Caco-2 (cell line): Measurements from ENCODE around the gene RPS6KA4. TPM values are rescaled to one million over a fixed set of nuclear protein-coding genes. Genes with fewer than 3 reads are reported as not detected.

ENCODE experiments used
- BruUV-seq: library from RNA; stranded (reverse); fragments of 400-500 nt; replicated peaks from 2 replicates; lab custom pipeline; 2021; lab: Mats Ljungman, UMichigan
- CTCF ChIA-PET: fragments of 300-600 bp; sonication (Branson Sonifier 250); formaldehyde crosslinking; loops from one replicate; lab custom pipeline; 2022; ENCODE audit warnings: antibody characterized with exemption; lab: Charles Lee
- POLR2A ChIA-PET: fragments of 300-600 bp; sonication (Branson Sonifier 250); formaldehyde crosslinking; loops from one replicate; lab custom pipeline; 2022; ENCODE audit warnings: antibody characterized with exemption; lab: Charles Lee
- DNase-seq, 2 experiments: peaks; one replicate each; pipeline versions ENCODE4 v3.0.0 to v3.0.0-alpha.2; 2020 to 2022
- H3K27me3 ChIP-seq: replicated peaks from 2 replicates; pipeline ENCODE4 v1.6.0; 2011; ENCODE audit warnings: low read length; ENCODE audit not compliant: control insufficient read depth, insufficient read depth
- H3K36me3 ChIP-seq: 2 replicates; pipeline ENCODE4 v1.5.1; 2011; ENCODE audit warnings: low read length; ENCODE audit not compliant: control insufficient read depth, insufficient read depth
- H3K4me1 ChIP-seq: fragments of 250-450 bp; sonication (Bioruptor Pico); 2 replicates; pipeline ENCODE4 v1.5.1; 2020; ENCODE audit warnings: mild to moderate bottlenecking
- H3K4me3 ChIP-seq: 2 replicates; pipeline ENCODE4 v1.5.1; 2011; ENCODE audit warnings: low read depth, mild to moderate bottlenecking, control low read depth, low read length
- H3K9me3 ChIP-seq: fragments of 250-450 bp; sonication (Bioruptor Pico); 2 replicates; pipeline ENCODE4 v1.5.1; 2020; ENCODE audit warnings: mild to moderate bottlenecking, moderate library complexity
- H3K27ac Mint-ChIP-seq: one replicate; pipeline ENCODE4 v1.8.0; 2022; ENCODE audit warnings: mixed read lengths; ENCODE audit not compliant: unreplicated experiment
- H3K27me3 Mint-ChIP-seq: one replicate; pipeline ENCODE4 v1.8.0; 2022; ENCODE audit warnings: mixed read lengths; ENCODE audit not compliant: insufficient read depth, unreplicated experiment
- H3K36me3 Mint-ChIP-seq: one replicate; pipeline ENCODE4 v1.8.0; 2022; ENCODE audit warnings: mild to moderate bottlenecking, mixed read lengths; ENCODE audit not compliant: insufficient read depth, unreplicated experiment
- H3K4me1 Mint-ChIP-seq: one replicate; pipeline ENCODE4 v1.8.0; 2022; ENCODE audit warnings: low read depth, mixed read lengths; ENCODE audit not compliant: unreplicated experiment
- H3K4me3 Mint-ChIP-seq: one replicate; pipeline ENCODE4 v1.8.0; 2022; ENCODE audit warnings: mild to moderate bottlenecking, moderate library complexity, mixed read lengths; ENCODE audit not compliant: unreplicated experiment
- H3K9me3 Mint-ChIP-seq: one replicate; pipeline ENCODE4 v1.8.0; 2022; ENCODE audit warnings: mixed read lengths; ENCODE audit not compliant: unreplicated experiment
- CTCF ChIP-seq, 2 experiments: fragments of 200-600 bp in 1 of 2; IDR thresholded peaks; 1 replicate in 1 of 2; 2 replicates in 1 of 2; pipeline versions ENCODE4 v1.5.1 to v1.8.0; 2011 to 2022; ENCODE audit warnings: antibody characterized with exemption in 1 of 2, control low read depth in 1 of 2, inconsistent platforms in 1 of 2, low read depth in 1 of 2, low read length in 1 of 2, mild to moderate bottlenecking in 1 of 2, moderate library complexity in 1 of 2; ENCODE audit not compliant: insufficient read depth in 1 of 2, severe bottlenecking in 1 of 2, unreplicated experiment in 1 of 2
- intact Hi-C: fragments of 100-400 bp; cut with micrococcal nuclease; formaldehyde crosslinking; loops from one replicate; pipeline ENCODE4 v1.10.0; 2022; ENCODE audit not compliant: unreplicated experiment
- total RNA-seq: library from RNA; stranded (reverse); gene quantifications from 2 replicates; pipeline ENCODE4 v1.2.3, GENCODE V29; 2022

RPS6KA4 gene
- total RNA-seq, 1 experiment from 2014 or later: 95.7 TPM

DNA sequence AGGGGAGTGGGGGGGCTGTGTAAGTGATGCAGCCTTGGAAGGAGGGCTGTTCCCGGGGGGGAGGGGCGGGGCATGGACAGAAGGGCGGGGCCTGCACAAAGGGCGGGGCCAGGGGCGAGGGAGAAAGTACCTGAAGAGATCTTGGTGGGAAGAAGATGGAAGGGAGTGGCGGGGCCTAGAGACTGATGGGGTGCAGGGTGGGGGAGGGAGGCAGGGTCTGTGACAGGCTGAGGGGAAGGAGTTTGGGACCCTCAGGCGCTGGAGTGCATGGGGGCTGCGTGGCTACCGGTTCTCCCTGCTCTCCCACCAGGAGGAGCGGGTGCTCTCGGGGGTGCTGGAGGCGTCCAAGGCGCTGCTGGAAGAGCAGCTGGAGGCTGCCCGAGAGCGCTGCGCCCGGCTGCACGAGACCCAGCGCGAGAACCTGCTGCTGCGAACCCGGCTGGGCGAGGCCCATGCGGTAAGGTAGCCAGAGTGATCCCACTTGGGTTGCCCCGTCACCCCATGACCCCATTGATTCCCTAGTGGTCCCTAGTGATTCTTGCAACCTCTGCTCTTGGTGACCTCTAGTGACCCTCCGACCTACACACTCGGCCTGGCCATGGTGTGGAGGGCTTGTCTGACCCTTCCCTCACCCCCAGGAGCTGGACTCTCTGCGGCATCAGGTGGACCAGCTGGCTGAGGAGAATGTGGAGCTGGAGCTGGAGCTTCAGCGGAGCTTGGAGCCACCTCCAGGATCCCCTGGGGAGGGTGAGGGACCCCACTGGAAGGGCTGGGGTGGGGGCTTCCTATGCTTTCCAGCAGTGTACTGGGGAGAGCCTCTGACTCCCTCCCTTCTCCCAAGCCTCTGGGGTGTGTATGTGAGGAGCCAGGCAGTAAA is 15.9 kb upstream of the RPS6KA4 start:
- ChIA-PET CTCF (interaction anchor here (0.8 to 4.1 kb wide), 3 partner anchors 12 to 42 kb away, joined by 3 to 16 read pairs (median 12); partner anchors contain the start of genes PRDX5 and TRMT112), POLR2A (no interaction called here)
- intact Hi-C loops: no loop called here
- Histone ChIP-seq H3K4me3 (no peak overlapping the region), H3K9me3 (no peaks in the 10 kb centered on the region), H3K36me3 (no peaks in the 10 kb centered on the region), H3K27me3 (no peaks in the 10 kb centered on the region), H3K4me1 (no peaks in the 10 kb centered on the region)
- Mint-ChIP-seq H3K36me3 (no peaks in the 10 kb centered on the region), H3K4me3 (no peak overlapping the region), H3K27me3 (no peaks in the 10 kb centered on the region), H3K4me1 (peaks cover 6% of the 10 kb centered on the region), H3K27ac (no peak overlapping the region), H3K9me3 (no peaks in the 10 kb centered on the region)
- TF ChIP-seq CTCF (IDR thresholded peaks at IDR 0.05; ENCODE audit: insufficient read depth in 1 of 2, low read depth in 1 of 2, low read length in 1 of 2, severe bottlenecking in 1 of 2, unreplicated experiment in 1 of 2): no peak
- DNase-seq: no peak
- no TSS peak for BruUV-seq

- POLR2A ChIA-PET: no interaction called here
- no peaks in the 10 kb centered on the region for H3K36me3 ChIP-seq
- Mint-ChIP-seq H3K27me3 (no peaks in the 10 kb centered on the region), H3K4me1 (peaks cover 6% of the 10 kb centered on the region), H3K36me3 (no peaks in the 10 kb centered on the region), H3K4me3 (no peak overlapping the region), H3K9me3 (no peaks in the 10 kb centered on the region), H3K27ac (peak overlapping the region; percentile 13)
- H3K4me1 ChIP-seq: no peaks in the 10 kb centered on the region
- H3K27me3 ChIP-seq: no peaks in the 10 kb centered on the region
- no peak overlapping the region for H3K4me3 ChIP-seq
- no peaks in the 10 kb centered on the region for H3K9me3 ChIP-seq
- CTCF ChIA-PET: interaction anchor here (0.8 to 4.1 kb wide), 3 partner anchors 11 to 43 kb away, joined by 3 to 16 read pairs (median 15); partner anchors contain the start of genes PRDX5 and TRMT112
- TF ChIP-seq CTCF (IDR thresholded peaks at IDR 0.05; ENCODE audit: insufficient read depth in 1 of 2, low read depth in 1 of 2, low read length in 1 of 2, severe bottlenecking in 1 of 2, unreplicated experiment in 1 of 2): peak; percentile 43 to 57
- BruUV-seq: no TSS peak
- intact Hi-C loops: no loop called here
- DNase-seq: peak in 1 of 2 experiments; percentile 68
Measured at GRCh38 chr11:64343767-64344559, 15.0 kb upstream of the RPS6KA4 start.

DNA sequence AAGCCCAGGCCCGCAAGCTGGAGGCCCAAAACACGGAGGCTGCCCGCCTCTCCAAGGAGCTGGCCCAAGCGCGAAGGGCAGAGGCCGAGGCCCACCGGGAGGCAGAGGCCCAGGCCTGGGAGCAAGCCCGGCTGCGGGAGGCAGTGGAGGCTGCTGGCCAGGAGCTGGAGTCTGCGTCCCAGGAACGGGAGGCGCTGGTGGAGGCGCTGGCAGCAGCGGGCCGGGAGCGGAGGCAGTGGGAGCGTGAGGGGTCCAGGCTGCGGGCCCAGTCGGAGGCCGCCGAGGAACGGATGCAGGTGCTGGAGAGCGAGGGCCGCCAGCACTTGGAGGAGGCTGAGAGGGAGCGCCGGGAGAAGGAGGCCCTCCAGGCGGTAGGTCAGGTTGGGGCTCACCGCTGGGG is 14.2 kb upstream of the RPS6KA4 start:
- Mint-ChIP-seq H3K4me1 (peaks cover 6% of the 10 kb centered on the region), H3K27ac (peak overlapping the region; percentile 13), H3K4me3 (no peak overlapping the region), H3K27me3 (no peaks in the 10 kb centered on the region), H3K9me3 (no peaks in the 10 kb centered on the region), H3K36me3 (no peaks in the 10 kb centered on the region)
- no peaks in the 10 kb centered on the region for H3K27me3 ChIP-seq
- TF ChIP-seq CTCF (IDR thresholded peaks at IDR 0.05; ENCODE audit: insufficient read depth in 1 of 2, low read depth in 1 of 2, low read length in 1 of 2, severe bottlenecking in 1 of 2, unreplicated experiment in 1 of 2): no peak
- DNase-seq: no peak
- no TSS peak for BruUV-seq
- no peaks in the 10 kb centered on the region for H3K36me3 ChIP-seq
- CTCF ChIA-PET: interaction anchor here (1.8 to 4.1 kb wide), 2 partner anchors 10 to 27 kb away, joined by 15 to 16 read pairs; partner anchors contain the start of genes PRDX5 and TRMT112
- no peaks in the 10 kb centered on the region for H3K9me3 ChIP-seq
- H3K4me1 ChIP-seq: no peaks in the 10 kb centered on the region
- H3K4me3 ChIP-seq: no peak overlapping the region
- POLR2A ChIA-PET: no interaction called here
- intact Hi-C loops: no loop called here
